NCI-H146 (cell line): ENCODE results near the gene PARK7.
"Not testable (repeated sequence)": the region's sequence is repeated elsewhere in the genome, so short reads cannot be mapped to it uniquely, and the experiment has no call there.

Experiments
- DNase-seq: peaks from one replicate; lab custom pipeline; 2025; lab: John Stamatoyannopoulos, UW

The PARK7 gene

GRCh38 chr1:7943251-7943650 is 18.3 kb upstream of the PARK7 start:
- no peak for DNase-seq

- no peak for DNase-seq
Measured at GRCh38 chr1:7948960-7949359, 12.6 kb upstream of the PARK7 start.

GRCh38 chr1:7952791-7953190 is 8.7 kb upstream of the PARK7 start:
- DNase-seq: not testable (repeated sequence)

- DNase-seq: peak; percentile 79
Measured at GRCh38 chr1:7953850-7954609, 7.5 kb upstream of the PARK7 start.

GRCh38 chr1:7954683-7955082 is 6.8 kb upstream of the PARK7 start:
- no peak for DNase-seq

- no peak for DNase-seq
Measured at GRCh38 chr1:7956218-7957032, 5.1 kb upstream of the PARK7 start.

GRCh38 chr1:7960165-7960564 is 1.3 kb upstream of the PARK7 start:
- DNase-seq: no peak

GRCh38 chr1:7960867-7961215 is 670 bp upstream of the PARK7 start:
- DNase-seq: no peak

- DNase-seq: no peak
Measured at GRCh38 chr1:7962014-7962335, 464 bp downstream of the PARK7 start.

GRCh38 chr1:7962636-7963377 is 1.3 kb downstream of the PARK7 start:
- no peak for DNase-seq

- DNase-seq: not testable (repeated sequence)
Measured at GRCh38 chr1:7963378-7963730, 1.8 kb downstream of the PARK7 start.

- not testable (repeated sequence) for DNase-seq
Measured at GRCh38 chr1:7963841-7964240, 2.3 kb downstream of the PARK7 start.

GRCh38 chr1:7964476-7964875 is 3.0 kb downstream of the PARK7 start:
- DNase-seq: no peak

- no peak for DNase-seq
Measured at GRCh38 chr1:7967196-7967595, 5.7 kb downstream of the PARK7 start.

- DNase-seq: no peak
Measured at GRCh38 chr1:7967651-7968050, 6.1 kb downstream of the PARK7 start.

- no peak for DNase-seq
Measured at GRCh38 chr1:7970246-7970645, 8.7 kb downstream of the PARK7 start.

GRCh38 chr1:7971024-7971423 is 9.5 kb downstream of the PARK7 start:
- no peak for DNase-seq

- no peak for DNase-seq
Measured at GRCh38 chr1:7972285-7972684, 10.8 kb downstream of the PARK7 start.

- DNase-seq: no peak
Measured at GRCh38 chr1:7973086-7973485, 11.6 kb downstream of the PARK7 start.

GRCh38 chr1:7975212-7975865 is 13.8 kb downstream of the PARK7 start:
- peak; percentile 56 for DNase-seq

- no peak for DNase-seq
Measured at GRCh38 chr1:7980984-7981383, 19.5 kb downstream of the PARK7 start.

GRCh38 chr1:7983086-7983778 is 21.7 kb downstream of the PARK7 start:
- DNase-seq: no peak
